CD4-positive, alpha-beta T cell treated with Interleukin-2 at 100 ng/mL for 4 hours (primary cell): ENCODE measurements around the gene HAUS7.

ENCODE experiments used
- DNase-seq: peaks from one replicate; pipeline ENCODE4 v3.0.0-alpha.2; 2020; ENCODE audit warnings: low spot score

The HAUS7 gene

GRCh38 chrX:153438532-153438931 is 31.8 kb downstream of the HAUS7 start:
- DNase-seq: no peak

GRCh38 chrX:153435845-153436244 is 34.5 kb downstream of the HAUS7 start:
- DNase-seq: no peak

GRCh38 chrX:153434801-153435200 is 35.6 kb downstream of the HAUS7 start:
- no peak for DNase-seq

- DNase-seq: no peak
These were observed 36.5 kb downstream of the HAUS7 start for GRCh38 chrX:153433781-153434285.

- DNase-seq: no peak
These were observed 37.2 kb downstream of the HAUS7 start for GRCh38 chrX:153433161-153433680.

- DNase-seq: no peak
These were observed 39.6 kb downstream of the HAUS7 start for GRCh38 chrX:153430796-153431195.

GRCh38 chrX:153426204-153426603 is 44.2 kb downstream of the HAUS7 start:
- no peak for DNase-seq

GRCh38 chrX:153423652-153424051 is 46.7 kb downstream of the HAUS7 start:
- no peak for DNase-seq

- DNase-seq: no peak
These were observed 48.5 kb downstream of the HAUS7 start for GRCh38 chrX:153421856-153422255.

GRCh38 chrX:153420851-153421599 is 49.4 kb downstream of the HAUS7 start:
- DNase-seq: no peak

GRCh38 chrX:153417637-153418036 is 52.7 kb downstream of the HAUS7 start:
- no peak for DNase-seq

- no peak for DNase-seq
These were observed 53.5 kb downstream of the HAUS7 start for GRCh38 chrX:153416781-153417450.

- no peak for DNase-seq
These were observed 55.4 kb downstream of the HAUS7 start for GRCh38 chrX:153414856-153415510.

- no peak for DNase-seq
These were observed 56.6 kb downstream of the HAUS7 start for GRCh38 chrX:153413731-153414130.

- DNase-seq: no peak
These were observed 57.3 kb downstream of the HAUS7 start for GRCh38 chrX:153412746-153413720.

GRCh38 chrX:153411988-153412574 is 58.3 kb downstream of the HAUS7 start:
- no peak for DNase-seq

- DNase-seq: peak; percentile 3
These were observed 59.0 kb downstream of the HAUS7 start, which contains the start of gene ZFP92 for GRCh38 chrX:153411255-153411987. TSS of gene ZFP92 (plus strand) at chrX:153411472. CDS start at chrX:153418323, 6,851 bp downstream.

GRCh38 chrX:153410888-153411254 is 59.5 kb downstream of the HAUS7 start:
- DNase-seq: no peak

- DNase-seq: no peak
These were observed 60.0 kb downstream of the HAUS7 start for GRCh38 chrX:153410373-153410772.

GRCh38 chrX:153409414-153410101 is 60.8 kb downstream of the HAUS7 start:
- DNase-seq: no peak
